Astrocyte (in vitro differentiated cells and primary cell): ENCODE results near the gene FMO1. TPM values are rescaled to one million over a fixed set of nuclear protein-coding genes. Genes with fewer than 3 reads are reported as not detected.

Experiments
- DNase-seq: peaks from one replicate; pipeline ENCODE4 v3.0.0-alpha.2; 2010; ENCODE audit warnings: low read depth
- FAIRE-seq: peaks from 2 replicates; lab custom pipeline; 2011; peaks lifted over from hg19 to GRCh38; lab: Jason Lieb, UNC
- H2AFZ ChIP-seq: 2 replicates; pipeline ENCODE4 v1.6.0; 2012; ENCODE audit warnings: low read depth, low read length, inconsistent platforms
- H3K27ac ChIP-seq: 2 replicates; pipeline ENCODE4 v1.5.1; 2011; ENCODE audit warnings: low read depth, low read length, inconsistent platforms
- H3K27me3 ChIP-seq: 2 replicates; pipeline ENCODE4 v1.6.0; 2011; ENCODE audit warnings: low read length, inconsistent platforms; ENCODE audit not compliant: insufficient read depth
- H3K36me3 ChIP-seq: 2 replicates; pipeline ENCODE4 v1.5.1; 2011; ENCODE audit warnings: low read length, inconsistent platforms; ENCODE audit not compliant: insufficient read depth
- H3K4me1 ChIP-seq: 2 replicates; pipeline ENCODE4 v1.5.1; 2011; ENCODE audit warnings: low read length, inconsistent platforms; ENCODE audit not compliant: insufficient read depth
- H3K4me2 ChIP-seq: 2 replicates; pipeline ENCODE4 v1.6.0; 2012; ENCODE audit warnings: low read length, inconsistent platforms
- H3K4me3 ChIP-seq: 2 replicates; pipeline ENCODE4 v1.5.1; 2011; ENCODE audit warnings: low read depth, mild to moderate bottlenecking, low read length, inconsistent platforms; ENCODE audit not compliant: insufficient read depth
- H3K79me2 ChIP-seq: 2 replicates; pipeline ENCODE4 v1.6.0; 2012; ENCODE audit warnings: mild to moderate bottlenecking, low read length, inconsistent platforms; ENCODE audit not compliant: insufficient read depth
- H3K9ac ChIP-seq: 2 replicates; pipeline ENCODE4 v1.6.0; 2012; ENCODE audit warnings: mild to moderate bottlenecking, low read length, inconsistent platforms
- H3K9me3 ChIP-seq: 2 replicates; pipeline ENCODE4 v1.5.1; 2012; ENCODE audit warnings: low read depth, mild to moderate bottlenecking, low read length, inconsistent platforms; ENCODE audit not compliant: insufficient read depth
- H4K20me1 ChIP-seq: 2 replicates; pipeline ENCODE4 v1.6.0; 2012; ENCODE audit warnings: low read length, inconsistent platforms; ENCODE audit not compliant: insufficient read depth
- H3K27ac Mint-ChIP-seq: one replicate; pipeline ENCODE4 v1.8.0; 2021; ENCODE audit warnings: mild to moderate bottlenecking, mixed read lengths; ENCODE audit not compliant: unreplicated experiment
- H3K27me3 Mint-ChIP-seq: one replicate; pipeline ENCODE4 v1.8.0; 2021; ENCODE audit warnings: low read depth, mixed read lengths; ENCODE audit not compliant: unreplicated experiment
- H3K36me3 Mint-ChIP-seq: one replicate; pipeline ENCODE4 v1.8.0; 2021; ENCODE audit warnings: low read depth, mixed read lengths; ENCODE audit not compliant: unreplicated experiment
- H3K4me1 Mint-ChIP-seq: one replicate; pipeline ENCODE4 v1.8.0; 2021; ENCODE audit warnings: low read depth, mixed read lengths; ENCODE audit not compliant: unreplicated experiment
- H3K4me3 Mint-ChIP-seq: one replicate; pipeline ENCODE4 v1.8.0; 2021; ENCODE audit warnings: mild to moderate bottlenecking, moderate library complexity, mixed read lengths; ENCODE audit not compliant: unreplicated experiment
- H3K9me3 Mint-ChIP-seq: one replicate; pipeline ENCODE4 v1.8.0; 2021; ENCODE audit warnings: mild to moderate bottlenecking, mixed read lengths; ENCODE audit not compliant: unreplicated experiment
- CTCF ChIP-seq: IDR thresholded peaks from 2 replicates; pipeline ENCODE4 v1.5.1; 2011; ENCODE audit warnings: low read depth, mild to moderate bottlenecking, inconsistent platforms, low read length, moderate library complexity; ENCODE audit not compliant: insufficient read depth
- EZH2 ChIP-seq: IDR thresholded peaks from 2 replicates; pipeline ENCODE4 v1.6.1; 2012; ENCODE audit warnings: mild to moderate bottlenecking, low read length, inconsistent platforms; ENCODE audit not compliant: insufficient read depth
- total RNA-seq: library from RNA; stranded (reverse); gene quantifications from 2 replicates; pipeline ENCODE4 v1.2.1, GENCODE V29; 2021

FMO1 gene
- total RNA-seq, 1 donor from 2014 or later, result not detected

- no peaks in the 10 kb centered on the region for H4K20me1 ChIP-seq
- no peaks in the 10 kb centered on the region for H3K36me3 ChIP-seq
- FAIRE-seq (no peak), DNase-seq (no peak)
- no peak overlapping the region for H3K4me3 ChIP-seq
- Mint-ChIP-seq H3K27ac (no peak overlapping the region), H3K4me1 (peaks cover 14% of the 10 kb centered on the region), H3K36me3 (no peaks in the 10 kb centered on the region), H3K4me3 (no peak overlapping the region), H3K27me3 (no peaks in the 10 kb centered on the region), H3K9me3 (peaks cover 13% of the 10 kb centered on the region)
- H3K9ac ChIP-seq, result no peak overlapping the region
- TF ChIP-seq CTCF, result no peak
- TF ChIP-seq EZH2, result no peak
- H3K27ac ChIP-seq, result no peak overlapping the region
- peaks cover 2% of the 10 kb centered on the region for H3K27me3 ChIP-seq
- no peaks in the 10 kb centered on the region for H3K4me1 ChIP-seq
- no peaks in the 10 kb centered on the region for H3K79me2 ChIP-seq
- H3K4me2 ChIP-seq, result no peak overlapping the region
- no peaks in the 10 kb centered on the region for H3K9me3 ChIP-seq
- no peak overlapping the region for H2AFZ ChIP-seq
Measured at GRCh38 chr1:171243878-171244277, 4.4 kb upstream of the FMO1 start.

GRCh38 chr1:171245458-171246064, 2.7 kb upstream of the FMO1 start:
- DNase-seq, result peak; percentile 16
- H3K4me2 ChIP-seq, result no peak overlapping the region
- no peak for FAIRE-seq
- H3K79me2 ChIP-seq, result no peaks in the 10 kb centered on the region
- H3K27ac Mint-ChIP-seq, result no peak overlapping the region
- no peak overlapping the region for H3K27ac ChIP-seq
- H3K9me3 Mint-ChIP-seq, result peaks cover 4% of the 10 kb centered on the region
- no peaks in the 10 kb centered on the region for H3K9me3 ChIP-seq
- H3K36me3 ChIP-seq, result no peaks in the 10 kb centered on the region
- H3K27me3 ChIP-seq, result peaks cover 2% of the 10 kb centered on the region
- H3K4me1 ChIP-seq, result no peaks in the 10 kb centered on the region
- no peak overlapping the region for H3K4me3 ChIP-seq
- no peak overlapping the region for H3K4me3 Mint-ChIP-seq
- H3K36me3 Mint-ChIP-seq, result no peaks in the 10 kb centered on the region
- no peaks in the 10 kb centered on the region for H3K27me3 Mint-ChIP-seq
- peaks cover 21% of the 10 kb centered on the region for H3K4me1 Mint-ChIP-seq
- H4K20me1 ChIP-seq, result no peaks in the 10 kb centered on the region
- H2AFZ ChIP-seq, result no peak overlapping the region
- TF ChIP-seq CTCF (peak; percentile 83), EZH2 (no peak)
- H3K9ac ChIP-seq, result no peak overlapping the region

GRCh38 chr1:171247501-171247900, 793 bp upstream of the FMO1 start:
- DNase-seq (peak; percentile 20), FAIRE-seq (no peak)
- no peaks in the 10 kb centered on the region for H3K79me2 ChIP-seq
- Mint-ChIP-seq H3K4me3 (no peak overlapping the region), H3K4me1 (peaks cover 21% of the 10 kb centered on the region), H3K36me3 (no peaks in the 10 kb centered on the region), H3K27ac (peak overlapping the region; percentile 89), H3K9me3 (no peaks in the 10 kb centered on the region), H3K27me3 (no peaks in the 10 kb centered on the region)
- no peaks in the 10 kb centered on the region for H3K9me3 ChIP-seq
- H2AFZ ChIP-seq, result no peak overlapping the region
- peaks cover 2% of the 10 kb centered on the region for H3K27me3 ChIP-seq
- no peak overlapping the region for H3K9ac ChIP-seq
- peaks cover 5% of the 10 kb centered on the region for H3K4me1 ChIP-seq
- no peaks in the 10 kb centered on the region for H3K36me3 ChIP-seq
- H3K4me3 ChIP-seq, result no peak overlapping the region
- H3K4me2 ChIP-seq, result no peak overlapping the region
- TF ChIP-seq CTCF (no peak), EZH2 (no peak)
- H4K20me1 ChIP-seq, result no peaks in the 10 kb centered on the region
- H3K27ac ChIP-seq, result no peak overlapping the region
